Nephron (organoid): ENCODE measurements around the gene USP14.

Source experiments
- H3K27ac Mint-ChIP-seq, 3 experiments: 2 replicates each; pipeline ENCODE4 v1.8.0; 2020; ENCODE audit warnings: mixed read lengths in 3 of 3, mild to moderate bottlenecking in 2 of 3, moderate library complexity in 1 of 3
- H3K27me3 Mint-ChIP-seq: 2 replicates; pipeline ENCODE4 v1.8.0; 2021; ENCODE audit warnings: low read depth, mild to moderate bottlenecking, moderate library complexity, mixed read lengths
- H3K36me3 Mint-ChIP-seq: 2 replicates; pipeline ENCODE4 v1.8.0; 2020; ENCODE audit warnings: low read depth, mixed read lengths
- H3K4me1 Mint-ChIP-seq: 2 replicates; pipeline ENCODE4 v1.8.0; 2020; ENCODE audit warnings: mixed read lengths
- H3K4me3 Mint-ChIP-seq, 3 experiments: 2 replicates each; pipeline ENCODE4 v1.8.0; 2020; ENCODE audit warnings: mild to moderate bottlenecking in 3 of 3, mixed read lengths in 3 of 3, moderate library complexity in 2 of 3
- H3K9me3 Mint-ChIP-seq: 2 replicates; pipeline ENCODE4 v1.8.0; 2020; ENCODE audit warnings: mixed read lengths
- TF ChIP-seq, protein P1 (sequence below), 3 experiments: fragments of 200-600 bp; sonication (generic); IDR thresholded peaks; one replicate each; pipeline ENCODE4 v1.5.0; 2021; ENCODE audit warnings: antibody characterized with exemption in 3 of 3; ENCODE audit not compliant: unreplicated experiment in 3 of 3

USP14 gene

DNA sequence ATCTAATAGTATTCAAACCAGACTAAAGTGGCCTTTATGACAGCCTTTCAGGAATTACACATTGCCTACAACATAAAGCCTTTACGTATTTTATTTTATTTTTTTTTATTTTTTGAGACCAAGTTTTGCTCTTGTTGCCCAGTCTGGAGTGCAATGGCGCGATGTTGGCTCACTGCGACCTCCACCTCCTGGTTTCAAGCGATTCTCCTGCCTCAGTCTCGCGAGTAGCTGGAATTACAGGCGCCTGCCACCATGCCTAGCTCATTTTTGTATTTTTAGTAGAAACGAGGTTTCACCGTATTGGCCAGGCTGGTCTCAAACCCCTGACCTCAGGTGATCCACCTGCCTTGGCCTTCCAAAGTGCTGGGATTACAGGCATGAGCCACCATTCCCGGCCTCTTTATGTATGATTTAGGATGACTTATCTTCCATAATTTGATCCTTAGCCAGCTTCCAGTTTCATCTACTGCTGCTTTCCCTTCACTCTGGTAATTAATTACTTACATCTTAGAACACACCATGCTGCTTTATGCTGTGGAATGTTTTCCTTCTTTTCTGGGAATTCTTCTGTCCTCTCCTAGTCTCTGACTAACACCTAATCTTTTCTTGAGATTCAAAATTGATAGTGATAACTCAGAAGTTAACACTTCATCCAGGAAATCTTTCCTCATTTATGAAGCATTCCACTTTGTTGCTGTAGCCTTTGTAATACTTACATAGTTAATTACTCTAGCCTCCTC lies 2.6 kb downstream of the USP14 start:
- Mint-ChIP-seq H3K9me3 (no peaks in the 10 kb centered on the region), H3K4me3 (peak overlapping the region; percentile 86 to 94 (median 94)), H3K27ac (peak overlapping the region in 1 of 3 experiments; percentile 59), H3K4me1 (peaks cover 19% of the 10 kb centered on the region), H3K36me3 (peaks cover 35% of the 10 kb centered on the region), H3K27me3 (peaks cover 3% of the 10 kb centered on the region)
- TF ChIP-seq, protein P1, sequence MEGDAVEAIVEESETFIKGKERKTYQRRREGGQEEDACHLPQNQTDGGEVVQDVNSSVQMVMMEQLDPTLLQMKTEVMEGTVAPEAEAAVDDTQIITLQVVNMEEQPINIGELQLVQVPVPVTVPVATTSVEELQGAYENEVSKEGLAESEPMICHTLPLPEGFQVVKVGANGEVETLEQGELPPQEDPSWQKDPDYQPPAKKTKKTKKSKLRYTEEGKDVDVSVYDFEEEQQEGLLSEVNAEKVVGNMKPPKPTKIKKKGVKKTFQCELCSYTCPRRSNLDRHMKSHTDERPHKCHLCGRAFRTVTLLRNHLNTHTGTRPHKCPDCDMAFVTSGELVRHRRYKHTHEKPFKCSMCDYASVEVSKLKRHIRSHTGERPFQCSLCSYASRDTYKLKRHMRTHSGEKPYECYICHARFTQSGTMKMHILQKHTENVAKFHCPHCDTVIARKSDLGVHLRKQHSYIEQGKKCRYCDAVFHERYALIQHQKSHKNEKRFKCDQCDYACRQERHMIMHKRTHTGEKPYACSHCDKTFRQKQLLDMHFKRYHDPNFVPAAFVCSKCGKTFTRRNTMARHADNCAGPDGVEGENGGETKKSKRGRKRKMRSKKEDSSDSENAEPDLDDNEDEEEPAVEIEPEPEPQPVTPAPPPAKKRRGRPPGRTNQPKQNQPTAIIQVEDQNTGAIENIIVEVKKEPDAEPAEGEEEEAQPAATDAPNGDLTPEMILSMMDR (IDR thresholded peaks at IDR 0.05; ENCODE audit: unreplicated experiment in 3 of 3) = no peak

DNA sequence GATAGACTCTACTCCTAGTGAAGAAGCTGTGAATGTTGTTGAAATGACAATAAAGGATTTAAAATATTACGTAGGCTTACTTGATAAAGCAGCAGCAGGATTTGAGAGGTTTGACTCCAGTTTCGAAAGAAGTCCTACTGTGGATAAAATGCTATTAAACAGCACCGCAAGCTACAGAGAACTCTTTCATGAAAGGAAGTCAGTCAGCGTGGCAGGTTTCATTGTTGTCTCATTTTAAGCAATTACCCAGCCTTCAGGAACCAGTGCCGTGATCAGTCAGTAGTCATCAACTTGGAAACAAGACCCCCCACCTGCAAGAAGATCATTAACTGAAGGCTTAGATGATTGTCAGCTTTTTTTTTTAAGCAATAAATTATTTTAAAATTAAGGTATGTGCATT lies 14.0 kb downstream of the USP14 start:
- H3K4me1 Mint-ChIP-seq = no peaks in the 10 kb centered on the region
- H3K4me3 Mint-ChIP-seq = no peak overlapping the region
- H3K27me3 Mint-ChIP-seq = no peaks in the 10 kb centered on the region
- H3K9me3 Mint-ChIP-seq = no peaks in the 10 kb centered on the region
- H3K27ac Mint-ChIP-seq = peak overlapping the region in 1 of 3 experiments; percentile 35
- peaks cover 53% of the 10 kb centered on the region for H3K36me3 Mint-ChIP-seq
- TF ChIP-seq, protein P1 (IDR thresholded peaks at IDR 0.05; ENCODE audit: unreplicated experiment in 3 of 3) = no peak

DNA sequence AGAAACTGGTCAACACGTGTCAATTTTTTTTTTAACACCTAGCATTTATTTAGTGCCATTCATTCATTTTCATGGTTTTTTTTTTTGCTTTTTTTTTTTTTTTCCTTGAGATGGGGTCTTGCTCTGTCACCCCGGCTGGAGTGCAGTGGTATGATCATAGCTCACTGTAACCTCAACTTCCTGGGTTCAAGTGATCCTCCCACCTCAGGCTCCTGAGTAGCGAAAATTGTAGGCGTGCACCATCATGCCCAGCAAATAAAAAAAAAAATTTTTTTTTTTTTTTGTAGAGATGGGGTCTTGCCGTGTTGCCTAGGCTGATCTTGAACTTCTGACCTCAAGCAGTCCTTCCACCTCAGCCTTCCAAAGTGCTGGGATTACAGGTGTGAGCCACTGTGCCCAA lies 21.1 kb downstream of the USP14 start:
- H3K27ac Mint-ChIP-seq = no peak overlapping the region
- no peaks in the 10 kb centered on the region for H3K27me3 Mint-ChIP-seq

DNA sequence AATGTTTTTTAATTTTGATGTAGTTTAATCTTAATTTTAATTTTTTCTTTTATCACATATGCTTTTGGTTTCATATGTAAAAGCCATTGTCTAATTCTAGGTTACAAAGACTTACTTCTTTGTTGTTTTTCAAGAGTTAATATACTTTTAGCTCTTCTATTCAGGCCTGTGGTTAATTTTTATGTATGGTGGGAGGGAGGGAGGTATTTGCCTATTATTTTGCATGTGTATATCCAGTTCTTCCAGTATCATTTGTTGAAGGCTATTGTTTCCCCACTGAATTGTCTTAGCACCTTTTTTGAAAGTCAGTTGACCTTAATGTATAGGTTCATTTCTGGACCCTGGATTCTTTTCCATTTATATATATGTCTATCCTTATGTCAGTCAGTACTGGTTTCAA lies 23.4 kb downstream of the USP14 start:
- TF ChIP-seq, protein P1 (IDR thresholded peaks at IDR 0.05; ENCODE audit: unreplicated experiment in 3 of 3) = no peak
- Mint-ChIP-seq H3K27me3 (no peaks in the 10 kb centered on the region), H3K4me1 (peaks cover 12% of the 10 kb centered on the region), H3K9me3 (no peaks in the 10 kb centered on the region), H3K36me3 (peaks cover 49% of the 10 kb centered on the region), H3K4me3 (no peak overlapping the region), H3K27ac (no peak overlapping the region)

More for the DNA sequence above, 21.1 kb downstream of the USP14 start:
- peaks cover 49% of the 10 kb centered on the region for H3K36me3 Mint-ChIP-seq
- H3K4me3 Mint-ChIP-seq = no peak overlapping the region
- TF ChIP-seq, protein P1 (IDR thresholded peaks at IDR 0.05; ENCODE audit: unreplicated experiment in 3 of 3) = no peak
- no peaks in the 10 kb centered on the region for H3K9me3 Mint-ChIP-seq
- H3K4me1 Mint-ChIP-seq = peaks cover 12% of the 10 kb centered on the region

DNA sequence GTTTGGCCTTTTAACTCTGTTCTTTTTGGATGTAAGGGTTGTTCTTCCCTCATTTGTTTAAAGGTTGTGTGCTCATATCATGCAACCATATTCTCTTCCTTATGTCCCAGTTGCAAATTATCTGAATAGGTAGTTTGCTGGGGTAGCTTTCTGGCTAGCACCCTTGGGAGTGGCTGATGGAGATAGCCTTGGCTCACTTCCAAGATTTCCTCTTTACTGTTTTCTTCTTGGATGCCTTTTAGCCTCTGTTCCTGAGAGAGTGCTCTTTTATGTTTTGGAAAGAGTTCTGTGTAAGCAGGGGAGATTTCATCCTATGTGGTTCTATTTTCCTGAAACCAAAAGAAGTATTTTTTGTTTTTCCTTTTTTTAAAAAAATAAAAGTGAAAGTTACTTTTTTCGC lies 25.4 kb downstream of the USP14 start:
- H3K4me3 Mint-ChIP-seq = no peak overlapping the region
- peaks cover 44% of the 10 kb centered on the region for H3K36me3 Mint-ChIP-seq
- no peaks in the 10 kb centered on the region for H3K9me3 Mint-ChIP-seq
- peaks cover 12% of the 10 kb centered on the region for H3K4me1 Mint-ChIP-seq
- TF ChIP-seq, protein P1 (IDR thresholded peaks at IDR 0.05; ENCODE audit: unreplicated experiment in 3 of 3) = no peak
- H3K27ac Mint-ChIP-seq = peak overlapping the region in 2 of 3 experiments; percentile 41 to 49
- H3K27me3 Mint-ChIP-seq = no peaks in the 10 kb centered on the region

DNA sequence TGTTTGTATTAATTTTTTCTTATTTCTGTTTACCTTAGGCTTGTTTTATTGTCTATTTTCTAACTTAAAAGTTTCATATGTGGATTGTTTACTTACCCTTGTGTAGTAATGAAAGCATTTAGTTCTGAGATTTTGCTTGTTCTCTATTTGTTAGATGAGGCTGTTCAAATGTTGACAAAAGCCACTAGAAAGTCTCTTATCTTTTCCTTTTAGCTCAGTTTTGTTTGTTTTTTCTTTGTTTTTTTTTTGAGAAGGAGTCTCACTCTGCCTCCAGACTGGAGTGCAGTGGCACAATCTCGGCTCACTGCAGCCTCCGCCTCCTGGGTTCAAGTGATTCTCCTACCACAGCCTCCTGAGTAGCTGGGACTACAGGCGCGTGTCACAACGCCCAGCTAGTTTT lies 30.9 kb downstream of the USP14 start:
- Mint-ChIP-seq H3K4me3 (no peak overlapping the region), H3K36me3 (peaks cover 21% of the 10 kb centered on the region), H3K9me3 (no peaks in the 10 kb centered on the region), H3K27ac (no peak overlapping the region), H3K27me3 (no peaks in the 10 kb centered on the region), H3K4me1 (no peaks in the 10 kb centered on the region)
- TF ChIP-seq, protein P1 (IDR thresholded peaks at IDR 0.05; ENCODE audit: unreplicated experiment in 3 of 3) = no peak
